KMS-11 (cell line): ENCODE results near the gene CDKN2B-AS1.

Source experiments
- H2AFZ ChIP-seq: fragments of 200-600 bp; sonication (generic); 2 replicates; pipeline ENCODE4 v1.6.1; 2016; ENCODE audit warnings: antibody characterized with exemption, mixed run types, low read depth
- H3K27ac ChIP-seq: fragments of 200-600 bp; sonication (generic); 2 replicates; pipeline ENCODE4 v1.6.1; 2016; ENCODE audit warnings: mild to moderate bottlenecking, mixed run types
- H3K27me3 ChIP-seq: fragments of 200-600 bp; sonication (generic); 2 replicates; pipeline ENCODE4 v1.6.1; 2017; ENCODE audit warnings: mild to moderate bottlenecking, low read depth, mixed run types, moderate library complexity; ENCODE audit not compliant: insufficient read depth
- H3K36me3 ChIP-seq: fragments of 200-600 bp; sonication (generic); 2 replicates; pipeline ENCODE4 v1.6.1; 2017; ENCODE audit warnings: mild to moderate bottlenecking, mixed run types; ENCODE audit not compliant: insufficient read depth
- H3K4me1 ChIP-seq: fragments of 200-600 bp; sonication (generic); 2 replicates; pipeline ENCODE4 v1.6.1; 2016; ENCODE audit warnings: mild to moderate bottlenecking, low read depth, mixed run types; ENCODE audit not compliant: poor library complexity, severe bottlenecking
- H3K4me2 ChIP-seq: fragments of 200-600 bp; sonication (generic); 2 replicates; pipeline ENCODE4 v1.7.0; 2016; ENCODE audit warnings: mild to moderate bottlenecking, mixed run types
- H3K4me3 ChIP-seq: fragments of 200-600 bp; sonication (generic); IDR thresholded peaks from 2 replicates; pipeline ENCODE4 v1.6.1; 2017; ENCODE audit warnings: low read depth, low read length, mixed read lengths; ENCODE audit not compliant: insufficient read depth
- H3K79me2 ChIP-seq: fragments of 200-600 bp; sonication (generic); 2 replicates; pipeline ENCODE4 v1.6.1; 2016; ENCODE audit warnings: low read depth, mixed run types; ENCODE audit not compliant: insufficient read depth
- H3K9ac ChIP-seq: fragments of 200-600 bp; sonication (generic); 2 replicates; pipeline ENCODE4 v1.6.1; 2016; ENCODE audit warnings: mild to moderate bottlenecking, mixed run types
- H4K20me1 ChIP-seq: fragments of 200-600 bp; sonication (generic); 2 replicates; pipeline ENCODE4 v1.6.1; 2016; ENCODE audit warnings: mild to moderate bottlenecking, mixed run types; ENCODE audit not compliant: insufficient read depth
- CTCF ChIP-seq: fragments of 200-600 bp; sonication (generic); conservative IDR thresholded peaks from 2 replicates; pipeline ENCODE4 v1.6.1; 2017; ENCODE audit warnings: low read depth, mild to moderate bottlenecking, antibody characterized with exemption, low read length, moderate library complexity, mixed read lengths

The CDKN2B-AS1 gene

GRCh38 chr9:22030101-22030598 is 35.6 kb downstream of the CDKN2B-AS1 start:
- TF ChIP-seq CTCF = no peak
- Histone ChIP-seq H3K4me3 (no peak overlapping the region), H3K4me1 (peaks cover 80% of the 10 kb centered on the region), H3K27ac (no peak overlapping the region), H4K20me1 (no peaks in the 10 kb centered on the region), H3K9ac (no peak overlapping the region), H3K36me3 (no peaks in the 10 kb centered on the region), H3K27me3 (no peaks in the 10 kb centered on the region), H3K4me2 (peak overlapping the region; percentile 84; the same call in 1 of the 2 replicates), H3K79me2 (no peaks in the 10 kb centered on the region), H2AFZ (no peak overlapping the region)

- Histone ChIP-seq H3K4me2 (peak overlapping the region; percentile 84), H2AFZ (peak overlapping the region; percentile 11; the same call in 1 of the 2 replicates), H3K9ac (peak overlapping the region; percentile 9; the same call in 1 of the 2 replicates), H3K79me2 (no peaks in the 10 kb centered on the region), H3K27ac (peak overlapping the region; percentile 60), H3K4me3 (no peak overlapping the region), H3K36me3 (no peaks in the 10 kb centered on the region), H3K4me1 (peaks cover 97% of the 10 kb centered on the region), H3K27me3 (no peaks in the 10 kb centered on the region), H4K20me1 (no peaks in the 10 kb centered on the region)
- no peak for TF ChIP-seq CTCF
These were observed 37.2 kb downstream of the CDKN2B-AS1 start for GRCh38 chr9:22031655-22032411.

GRCh38 chr9:22033012-22033630 is 38.5 kb downstream of the CDKN2B-AS1 start:
- H3K36me3 ChIP-seq = no peaks in the 10 kb centered on the region
- H4K20me1 ChIP-seq = no peaks in the 10 kb centered on the region
- H3K4me3 ChIP-seq = no peak overlapping the region
- H3K4me2 ChIP-seq = peak overlapping the region; percentile 84
- peak overlapping the region; percentile 60 for H3K27ac ChIP-seq
- no peak overlapping the region for H2AFZ ChIP-seq
- no peak overlapping the region for H3K9ac ChIP-seq
- H3K27me3 ChIP-seq = no peaks in the 10 kb centered on the region
- no peaks in the 10 kb centered on the region for H3K79me2 ChIP-seq
- no peak for TF ChIP-seq CTCF
- H3K4me1 ChIP-seq = peaks cover 99% of the 10 kb centered on the region

GRCh38 chr9:22035591-22036011 is 41.0 kb downstream of the CDKN2B-AS1 start:
- Histone ChIP-seq H3K27ac (peak overlapping the region; percentile 60), H3K36me3 (no peaks in the 10 kb centered on the region), H2AFZ (no peak overlapping the region), H3K4me2 (peak overlapping the region; percentile 84), H3K27me3 (no peaks in the 10 kb centered on the region), H3K4me1 (peaks cover 97% of the 10 kb centered on the region), H3K4me3 (no peak overlapping the region), H3K79me2 (no peaks in the 10 kb centered on the region), H4K20me1 (no peaks in the 10 kb centered on the region), H3K9ac (no peak overlapping the region; the same call in 1 of the 2 replicates)
- no peak for TF ChIP-seq CTCF
